GM12872 (cell line): ENCODE measurements around the gene IRF7.

Experiments used
- TF ChIP-seq, protein P1 (sequence below): IDR thresholded peaks from 3 replicates; pipeline ENCODE4 v1.5.1; 2011; ENCODE audit warnings: low read depth, mild to moderate bottlenecking, low read length, moderate library complexity; ENCODE audit not compliant: insufficient read depth

IRF7 gene

GRCh38 chr11:581342-581741, 34.4 kb downstream of the IRF7 start:
- TF ChIP-seq, protein P1, sequence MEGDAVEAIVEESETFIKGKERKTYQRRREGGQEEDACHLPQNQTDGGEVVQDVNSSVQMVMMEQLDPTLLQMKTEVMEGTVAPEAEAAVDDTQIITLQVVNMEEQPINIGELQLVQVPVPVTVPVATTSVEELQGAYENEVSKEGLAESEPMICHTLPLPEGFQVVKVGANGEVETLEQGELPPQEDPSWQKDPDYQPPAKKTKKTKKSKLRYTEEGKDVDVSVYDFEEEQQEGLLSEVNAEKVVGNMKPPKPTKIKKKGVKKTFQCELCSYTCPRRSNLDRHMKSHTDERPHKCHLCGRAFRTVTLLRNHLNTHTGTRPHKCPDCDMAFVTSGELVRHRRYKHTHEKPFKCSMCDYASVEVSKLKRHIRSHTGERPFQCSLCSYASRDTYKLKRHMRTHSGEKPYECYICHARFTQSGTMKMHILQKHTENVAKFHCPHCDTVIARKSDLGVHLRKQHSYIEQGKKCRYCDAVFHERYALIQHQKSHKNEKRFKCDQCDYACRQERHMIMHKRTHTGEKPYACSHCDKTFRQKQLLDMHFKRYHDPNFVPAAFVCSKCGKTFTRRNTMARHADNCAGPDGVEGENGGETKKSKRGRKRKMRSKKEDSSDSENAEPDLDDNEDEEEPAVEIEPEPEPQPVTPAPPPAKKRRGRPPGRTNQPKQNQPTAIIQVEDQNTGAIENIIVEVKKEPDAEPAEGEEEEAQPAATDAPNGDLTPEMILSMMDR = no peak

DNA sequence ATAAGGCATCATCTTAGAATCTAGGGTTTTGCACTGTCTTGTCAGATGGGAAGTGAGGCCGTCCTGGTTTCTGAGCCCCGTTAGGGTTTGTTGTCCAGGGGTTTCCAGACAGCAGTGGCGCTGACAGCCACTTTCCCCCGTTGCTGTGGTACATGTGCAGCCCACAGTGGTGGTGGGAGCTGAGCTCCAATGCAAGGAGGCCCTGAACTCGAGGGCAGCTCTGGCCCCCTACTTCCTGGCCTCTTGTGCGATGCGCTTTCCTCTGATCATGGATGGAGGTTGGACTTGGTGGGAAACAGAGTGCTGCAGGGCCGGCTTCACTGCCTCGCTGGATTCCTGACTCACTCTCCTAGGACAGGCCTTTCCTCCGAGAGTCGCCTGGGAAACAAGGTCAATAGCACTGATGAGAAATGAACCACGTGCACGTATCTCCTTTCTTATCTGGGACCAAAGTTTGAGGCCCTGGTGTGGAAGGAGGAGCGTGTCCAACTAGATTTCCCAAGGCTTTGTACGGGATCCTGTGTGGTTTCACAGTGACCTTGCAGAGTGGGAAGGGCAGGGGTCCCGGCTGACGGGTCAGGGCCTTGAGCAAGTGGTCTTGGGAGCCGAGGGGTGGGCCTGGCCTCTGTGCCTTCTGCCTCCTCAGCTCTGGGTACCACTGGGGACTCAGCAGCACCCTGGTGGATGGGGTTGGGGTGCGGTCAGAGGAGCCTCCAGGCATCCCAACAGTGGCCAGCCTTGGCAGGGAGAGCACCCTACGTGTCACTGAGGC, 35.7 kb downstream of the IRF7 start:
- TF ChIP-seq, protein P1 = no peak

DNA sequence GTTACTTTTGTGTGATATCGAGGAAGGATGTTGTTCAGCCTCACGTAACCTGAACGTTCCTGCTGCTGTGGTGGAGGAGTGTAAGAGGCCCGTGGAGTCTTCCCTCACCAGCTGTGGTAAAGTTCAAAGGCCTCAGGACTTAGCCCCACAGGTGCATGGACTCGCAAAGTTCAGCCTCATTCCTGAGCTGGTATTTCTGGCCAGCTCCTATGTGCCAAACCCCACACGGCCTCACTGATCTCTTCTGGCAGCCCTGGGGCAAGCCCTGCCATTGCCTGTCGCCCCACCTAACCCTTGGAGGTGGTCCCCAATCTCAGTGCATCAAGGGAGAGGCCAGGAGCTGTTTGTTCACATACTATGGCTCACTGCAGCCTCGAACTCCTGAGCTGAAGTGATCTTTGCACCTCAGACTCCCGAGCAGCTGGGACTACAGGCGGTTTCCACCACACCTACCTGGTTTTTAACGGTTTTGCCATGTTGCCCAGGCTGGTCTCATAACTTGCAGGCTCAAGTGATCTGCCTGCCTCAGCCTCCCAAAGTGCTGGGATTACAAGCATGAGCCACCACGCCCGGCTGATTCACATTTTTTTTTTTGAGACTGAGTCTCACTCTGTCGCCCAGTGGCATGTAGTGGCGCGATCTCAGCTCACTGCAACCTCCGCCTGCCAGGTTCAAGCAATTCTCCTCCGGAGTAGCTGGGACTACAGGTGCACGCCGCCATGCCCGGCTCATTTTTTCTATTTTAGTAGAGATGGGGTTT, 37.3 kb downstream of the IRF7 start:
- TF ChIP-seq, protein P1 = no peak

- TF ChIP-seq, protein P1 = no peak
Measured at GRCh38 chr11:577611-577894, 38.2 kb downstream of the IRF7 start.

- TF ChIP-seq, protein P1 = no peak
Measured at GRCh38 chr11:576811-577610, 38.7 kb downstream of the IRF7 start.

DNA sequence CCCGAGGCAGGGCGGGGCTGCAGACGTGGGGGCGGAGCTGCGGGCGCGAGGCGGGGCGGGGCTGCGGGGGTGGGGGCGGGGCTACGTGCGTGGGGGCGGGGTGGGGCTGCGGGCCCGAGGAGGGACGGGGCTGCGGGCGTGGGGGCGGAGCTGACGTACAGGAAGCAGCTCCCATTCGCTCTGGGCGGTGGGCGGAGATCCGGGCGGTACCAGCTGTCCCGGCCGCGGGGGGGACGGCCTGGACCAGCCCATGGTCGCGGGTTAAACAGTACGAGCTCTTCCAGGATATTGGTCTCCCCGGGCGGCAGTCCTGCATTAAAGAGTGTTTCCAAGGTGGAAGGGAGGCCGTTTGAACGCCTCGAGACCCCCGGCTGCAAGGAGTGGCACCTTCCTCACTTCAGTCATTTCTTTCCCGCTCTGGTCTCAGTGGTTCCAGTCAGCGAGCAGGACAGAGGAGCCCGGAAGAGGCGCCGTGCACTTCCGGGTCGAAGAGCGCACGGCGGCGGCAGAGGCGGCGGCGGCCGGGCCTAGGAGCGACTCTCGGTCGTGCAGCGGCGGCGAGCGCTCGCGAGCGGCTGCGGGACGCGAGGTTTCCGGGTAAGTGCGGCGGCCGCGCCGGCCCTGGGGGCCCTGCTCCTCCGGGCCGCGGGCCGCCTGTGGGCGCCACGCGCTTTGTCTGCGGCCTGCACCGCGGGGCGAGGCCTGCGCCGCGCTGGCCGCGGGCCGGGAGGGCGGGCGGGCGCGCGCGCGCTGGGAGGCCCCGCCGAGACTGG, 39.6 kb downstream of the IRF7 start, which contains the start of gene PHRF1:
Gene PHRF1, plus strand, starts transcription at position 475 of the 773 bp plus-strand sequence. CDS start 5,043 bp downstream, outside the sequence.
- TF ChIP-seq, protein P1 = no peak
